Activated CD4-positive, alpha-beta T cell treated with anti-CD3 and anti-CD28 coated beads for 36 hours (primary cell): ENCODE measurements around the gene NEGR1. TPM values are rescaled to one million over a fixed set of nuclear protein-coding genes. Genes with fewer than 3 reads are reported as not detected.

Source experiments
- ATAC-seq: fragments of 200-7000 bp; cut with Tn5 transposase; one replicate; pipeline ENCODE4 v1.10.0; 2021; ENCODE audit warnings: mild to moderate bottlenecking, moderate library complexity
- CTCF ChIA-PET: fragments of 350-600 bp; sonication (Branson Sonifier 250); formaldehyde crosslinking; loops from one replicate; lab custom pipeline; 2021; ENCODE audit warnings: antibody characterized with exemption; lab: Charles Lee
- POLR2A ChIA-PET: fragments of 350-600 bp; sonication (Branson Sonifier 250); formaldehyde crosslinking; loops from one replicate; lab custom pipeline; 2021; ENCODE audit warnings: antibody characterized with exemption, inconsistent platforms; lab: Charles Lee
- DNase-seq: peaks from one replicate; pipeline ENCODE4 v3.0.0-alpha.2; 2020
- H3K27ac Mint-ChIP-seq: one replicate; pipeline ENCODE4 v1.8.0; 2021; ENCODE audit warnings: mixed read lengths
- H3K27me3 Mint-ChIP-seq: one replicate; pipeline ENCODE4 v1.8.0; 2021; ENCODE audit warnings: mixed read lengths
- H3K36me3 Mint-ChIP-seq: one replicate; pipeline ENCODE4 v1.8.0; 2021; ENCODE audit warnings: low read depth, mixed read lengths
- H3K4me1 Mint-ChIP-seq: one replicate; pipeline ENCODE4 v1.8.0; 2021; ENCODE audit warnings: mixed read lengths
- H3K4me3 Mint-ChIP-seq: one replicate; pipeline ENCODE4 v1.8.0; 2021; ENCODE audit warnings: mild to moderate bottlenecking, moderate library complexity, mixed read lengths
- H3K9me3 Mint-ChIP-seq: one replicate; pipeline ENCODE4 v1.8.0; 2021; ENCODE audit warnings: low read depth, mixed read lengths
- intact Hi-C, 2 experiments: fragments of 100-400 bp; cut with DNase I in 1 of 2; cut with micrococcal nuclease in 1 of 2; formaldehyde crosslinking; loops; one replicate each; pipeline versions ENCODE4 v1.14.2 to v1.15.1; 2022 to 2024; cut with DNase I, micrococcal nuclease
- total RNA-seq, 2 experiments: library from RNA; stranded (reverse); gene quantifications; one replicate each; pipeline ENCODE4 v1.2.3, GENCODE V29; 2021

Gene NEGR1
- total RNA-seq, 2 experiments from 2014 or later, result not detected

GRCh38 chr1:71792264-71792663 is 490.1 kb downstream of the NEGR1 start:
- ChIA-PET CTCF (no interaction called here), POLR2A (no interaction called here)
- no peak for ATAC-seq
- H3K36me3 Mint-ChIP-seq, result no peaks in the 10 kb centered on the region
- no peak overlapping the region for H3K27ac Mint-ChIP-seq
- no peak for DNase-seq
- no peaks in the 10 kb centered on the region for H3K4me1 Mint-ChIP-seq
- no peaks in the 10 kb centered on the region for H3K27me3 Mint-ChIP-seq
- intact Hi-C loops, result no loop called here
- no peaks in the 10 kb centered on the region for H3K9me3 Mint-ChIP-seq
- no peak overlapping the region for H3K4me3 Mint-ChIP-seq

- Mint-ChIP-seq H3K36me3 (no peaks in the 10 kb centered on the region), H3K27me3 (no peaks in the 10 kb centered on the region), H3K4me1 (no peaks in the 10 kb centered on the region), H3K9me3 (no peaks in the 10 kb centered on the region), H3K4me3 (no peak overlapping the region), H3K27ac (no peak overlapping the region)
- DNase-seq (no peak), ATAC-seq (no peak)
- intact Hi-C loops, result no loop called here
- ChIA-PET CTCF (no interaction called here), POLR2A (no interaction called here)
Observed at GRCh38 chr1:71788113-71788512, 494.2 kb downstream of the NEGR1 start.

- Mint-ChIP-seq H3K4me1 (no peaks in the 10 kb centered on the region), H3K27ac (no peak overlapping the region), H3K36me3 (no peaks in the 10 kb centered on the region), H3K9me3 (no peaks in the 10 kb centered on the region), H3K27me3 (no peaks in the 10 kb centered on the region), H3K4me3 (no peak overlapping the region)
- ATAC-seq (no peak), DNase-seq (no peak)
- intact Hi-C loops, result no loop called here
- ChIA-PET CTCF (no interaction called here), POLR2A (no interaction called here)
Observed at GRCh38 chr1:71787699-71788098, 494.6 kb downstream of the NEGR1 start.

GRCh38 chr1:71786218-71786617 is 496.1 kb downstream of the NEGR1 start:
- CTCF ChIA-PET, result no interaction called here
- no peaks in the 10 kb centered on the region for H3K9me3 Mint-ChIP-seq
- H3K27me3 Mint-ChIP-seq, result no peaks in the 10 kb centered on the region
- no peak overlapping the region for H3K4me3 Mint-ChIP-seq
- intact Hi-C loops, result no loop called here
- H3K36me3 Mint-ChIP-seq, result no peaks in the 10 kb centered on the region
- ATAC-seq (no peak), DNase-seq (no peak)
- POLR2A ChIA-PET, result no interaction called here
- no peaks in the 10 kb centered on the region for H3K4me1 Mint-ChIP-seq
- no peak overlapping the region for H3K27ac Mint-ChIP-seq

DNA sequence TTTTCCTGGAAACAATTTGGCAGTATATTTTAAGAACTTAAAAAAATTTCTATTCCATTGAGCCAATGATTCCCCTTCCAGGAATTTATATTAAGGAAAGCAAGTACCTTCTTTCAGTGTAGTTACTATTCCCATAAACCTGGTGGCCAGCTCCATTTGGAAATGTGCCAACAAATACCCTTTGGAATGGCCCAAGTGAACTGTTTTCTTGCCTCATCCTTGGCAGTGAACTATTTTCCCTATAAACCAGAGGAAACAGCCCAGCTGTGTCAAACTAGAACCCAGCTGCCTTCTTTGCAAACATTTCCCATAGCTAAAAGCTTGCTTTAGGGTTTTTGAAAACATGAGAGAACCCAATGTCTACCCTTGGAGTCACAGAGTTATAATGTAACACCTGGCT is 496.9 kb downstream of the NEGR1 start:
- Mint-ChIP-seq H3K4me3 (no peak overlapping the region), H3K36me3 (no peaks in the 10 kb centered on the region), H3K9me3 (no peaks in the 10 kb centered on the region), H3K27me3 (no peaks in the 10 kb centered on the region), H3K27ac (no peak overlapping the region), H3K4me1 (no peaks in the 10 kb centered on the region)
- CTCF ChIA-PET, result no interaction called here
- POLR2A ChIA-PET, result no interaction called here
- intact Hi-C loops, result no loop called here
- ATAC-seq (no peak), DNase-seq (no peak)

GRCh38 chr1:71785000-71785399 is 497.3 kb downstream of the NEGR1 start:
- Mint-ChIP-seq H3K27ac (no peak overlapping the region), H3K9me3 (no peaks in the 10 kb centered on the region), H3K4me1 (no peaks in the 10 kb centered on the region), H3K4me3 (no peak overlapping the region), H3K27me3 (no peaks in the 10 kb centered on the region), H3K36me3 (no peaks in the 10 kb centered on the region)
- DNase-seq (no peak), ATAC-seq (no peak)
- intact Hi-C loops, result no loop called here
- POLR2A ChIA-PET, result no interaction called here
- CTCF ChIA-PET, result no interaction called here

GRCh38 chr1:71784241-71784640 is 498.1 kb downstream of the NEGR1 start:
- CTCF ChIA-PET, result interaction anchor here (0.6 kb wide), 1 partner anchor 9 kb away, joined by 3 read pairs; no protein-coding TSS in a partner anchor
- H3K27me3 Mint-ChIP-seq, result no peaks in the 10 kb centered on the region
- no peak overlapping the region for H3K27ac Mint-ChIP-seq
- H3K4me1 Mint-ChIP-seq, result no peaks in the 10 kb centered on the region
- DNase-seq (no peak), ATAC-seq (no peak)
- no peaks in the 10 kb centered on the region for H3K36me3 Mint-ChIP-seq
- H3K4me3 Mint-ChIP-seq, result no peak overlapping the region
- intact Hi-C loops, result no loop called here
- no peaks in the 10 kb centered on the region for H3K9me3 Mint-ChIP-seq
- POLR2A ChIA-PET, result no interaction called here

GRCh38 chr1:71783071-71783470 is 499.3 kb downstream of the NEGR1 start:
- H3K27me3 Mint-ChIP-seq, result no peaks in the 10 kb centered on the region
- H3K27ac Mint-ChIP-seq, result no peak overlapping the region
- no peaks in the 10 kb centered on the region for H3K4me1 Mint-ChIP-seq
- H3K9me3 Mint-ChIP-seq, result no peaks in the 10 kb centered on the region
- intact Hi-C loops, result no loop called here
- ChIA-PET CTCF (no interaction called here), POLR2A (no interaction called here)
- no peak for DNase-seq
- no peak for ATAC-seq
- no peaks in the 10 kb centered on the region for H3K36me3 Mint-ChIP-seq
- no peak overlapping the region for H3K4me3 Mint-ChIP-seq

DNA sequence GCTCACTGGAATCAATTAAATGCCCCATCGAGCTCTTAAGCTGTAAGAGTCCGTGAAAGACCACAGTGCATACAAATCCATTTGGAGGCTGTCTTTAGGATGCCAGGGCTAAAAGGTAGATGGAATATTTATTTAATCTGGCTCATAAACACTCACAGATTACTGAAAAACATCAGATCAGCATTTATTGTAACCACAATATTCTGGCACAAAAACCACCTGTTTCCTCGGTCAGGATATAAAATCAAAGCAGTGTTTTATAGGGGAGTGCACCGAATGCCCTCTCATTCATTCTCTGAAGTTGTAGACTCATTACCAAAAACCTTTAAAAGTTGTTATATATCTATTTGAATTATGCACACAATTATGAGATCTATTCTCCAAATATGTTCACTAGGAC is 500.9 kb downstream of the NEGR1 start:
- Mint-ChIP-seq H3K27ac (no peak overlapping the region), H3K4me3 (no peak overlapping the region), H3K36me3 (no peaks in the 10 kb centered on the region), H3K4me1 (no peaks in the 10 kb centered on the region), H3K27me3 (no peaks in the 10 kb centered on the region), H3K9me3 (no peaks in the 10 kb centered on the region)
- intact Hi-C loops, result no loop called here
- ChIA-PET POLR2A (no interaction called here), CTCF (no interaction called here)
- ATAC-seq, result no peak
- no peak for DNase-seq

- no peaks in the 10 kb centered on the region for H3K27me3 Mint-ChIP-seq
- ATAC-seq, result peak; percentile 47
- CTCF ChIA-PET, result no interaction called here
Observed at GRCh38 chr1:71780681-71781080, 501.7 kb downstream of the NEGR1 start.

GRCh38 chr1:71778940-71779339 is 503.4 kb downstream of the NEGR1 start:
- no peaks in the 10 kb centered on the region for H3K27me3 Mint-ChIP-seq
- DNase-seq, result no peak
- no peaks in the 10 kb centered on the region for H3K9me3 Mint-ChIP-seq
- no peak overlapping the region for H3K4me3 Mint-ChIP-seq
- H3K36me3 Mint-ChIP-seq, result no peaks in the 10 kb centered on the region
- intact Hi-C loops, result no loop called here
- H3K4me1 Mint-ChIP-seq, result no peaks in the 10 kb centered on the region
- no peak overlapping the region for H3K27ac Mint-ChIP-seq
- ChIA-PET CTCF (no interaction called here), POLR2A (no interaction called here)
- no peak for ATAC-seq

More at GRCh38 chr1:71780681-71781080, 501.7 kb downstream of the NEGR1 start:
- intact Hi-C loops, result no loop called here
- Mint-ChIP-seq H3K9me3 (no peaks in the 10 kb centered on the region), H3K4me3 (no peak overlapping the region), H3K27ac (no peak overlapping the region), H3K4me1 (no peaks in the 10 kb centered on the region), H3K36me3 (no peaks in the 10 kb centered on the region)
- no peak for DNase-seq
- POLR2A ChIA-PET, result no interaction called here

DNA sequence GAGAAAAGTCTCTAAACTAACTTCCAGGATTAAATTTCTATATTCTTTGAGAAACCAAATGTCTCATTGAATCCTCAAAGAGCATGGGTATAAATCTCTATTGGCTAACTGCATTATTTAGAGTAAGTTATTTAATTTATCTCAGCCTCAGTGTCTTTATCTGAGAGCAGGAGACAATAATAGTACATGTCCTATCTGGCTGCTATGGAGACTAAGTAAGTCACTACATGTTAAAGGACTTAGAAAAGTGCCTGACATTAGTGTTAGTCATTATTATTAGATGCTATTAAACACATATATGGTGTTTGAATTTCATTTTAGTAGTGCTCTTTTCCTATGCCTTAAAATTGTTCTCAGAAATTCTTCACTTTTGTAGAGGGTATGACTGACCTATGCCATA is 505.2 kb downstream of the NEGR1 start:
- Mint-ChIP-seq H3K27me3 (no peaks in the 10 kb centered on the region), H3K9me3 (no peaks in the 10 kb centered on the region), H3K27ac (no peak overlapping the region), H3K36me3 (no peaks in the 10 kb centered on the region), H3K4me3 (no peak overlapping the region), H3K4me1 (no peaks in the 10 kb centered on the region)
- DNase-seq, result no peak
- ChIA-PET CTCF (no interaction called here), POLR2A (no interaction called here)
- ATAC-seq, result no peak
- intact Hi-C loops, result no loop called here

GRCh38 chr1:71774705-71775104 is 507.6 kb downstream of the NEGR1 start:
- CTCF ChIA-PET, result interaction anchor here (0.6 to 0.9 kb wide), 2 partner anchors 9 to 12 kb away, joined by 3 read pairs; no protein-coding TSS in a partner anchor
- intact Hi-C loops, result no loop called here

More at GRCh38 chr1:71774705-71775104, 507.6 kb downstream of the NEGR1 start:
- no peaks in the 10 kb centered on the region for H3K4me1 Mint-ChIP-seq
- no peaks in the 10 kb centered on the region for H3K27me3 Mint-ChIP-seq
- no peaks in the 10 kb centered on the region for H3K36me3 Mint-ChIP-seq
- H3K4me3 Mint-ChIP-seq, result no peak overlapping the region
- H3K9me3 Mint-ChIP-seq, result no peaks in the 10 kb centered on the region
- DNase-seq, result no peak
- POLR2A ChIA-PET, result no interaction called here
- H3K27ac Mint-ChIP-seq, result no peak overlapping the region
- ATAC-seq, result no peak
